Measurements from ENCODE around the gene ZMYND8.
"Not testable (repeated sequence)": the region's sequence is repeated elsewhere in the genome, so short reads cannot be mapped to it uniquely, and the experiment has no call there.

Gene ZMYND8

GRCh38 chr20:47201074-47201730 lies 155.3 kb downstream of the ZMYND8 start:
- DNase-seq: no peak

GRCh38 chr20:47198996-47199552 lies 157.4 kb downstream of the ZMYND8 start:
- no peak for DNase-seq

GRCh38 chr20:47198254-47198671 lies 158.2 kb downstream of the ZMYND8 start:
- DNase-seq: no peak

GRCh38 chr20:47196091-47197081 lies 160.1 kb downstream of the ZMYND8 start:
- DNase-seq: peak; percentile 3

- DNase-seq: no peak
Observed at GRCh38 chr20:47195573-47195972, 160.9 kb downstream of the ZMYND8 start.

- DNase-seq: no peak
Observed at GRCh38 chr20:47191956-47192355, 164.5 kb downstream of the ZMYND8 start.

- DNase-seq: no peak
Observed at GRCh38 chr20:47191074-47191673, 165.3 kb downstream of the ZMYND8 start.

- DNase-seq: no peak
Observed at GRCh38 chr20:47189060-47189459, 167.4 kb downstream of the ZMYND8 start.

- no peak for DNase-seq
Observed at GRCh38 chr20:47188540-47188939, 168.0 kb downstream of the ZMYND8 start.

- DNase-seq: no peak
Observed at GRCh38 chr20:47187450-47188195, 168.9 kb downstream of the ZMYND8 start.

- no peak for DNase-seq
Observed at GRCh38 chr20:47183367-47183766, 173.1 kb downstream of the ZMYND8 start.

GRCh38 chr20:47181056-47181862 lies 175.2 kb downstream of the ZMYND8 start:
- no peak for DNase-seq

- no peak for DNase-seq
Observed at GRCh38 chr20:47179267-47179666, 177.2 kb downstream of the ZMYND8 start.

- DNase-seq: no peak
Observed at GRCh38 chr20:47178851-47179250, 177.6 kb downstream of the ZMYND8 start.

- DNase-seq: no peak
Observed at GRCh38 chr20:47178277-47178676, 178.2 kb downstream of the ZMYND8 start.

- not testable (repeated sequence) for DNase-seq
Observed at GRCh38 chr20:47176217-47176616, 180.3 kb downstream of the ZMYND8 start.

- no peak for DNase-seq
Observed at GRCh38 chr20:47175493-47175892, 181.0 kb downstream of the ZMYND8 start.

- DNase-seq: no peak
Observed at GRCh38 chr20:47174456-47175243, 181.8 kb downstream of the ZMYND8 start.

- no peak for DNase-seq
Observed at GRCh38 chr20:47173596-47174216, 182.8 kb downstream of the ZMYND8 start.

GRCh38 chr20:47172579-47172978 lies 183.9 kb downstream of the ZMYND8 start:
- DNase-seq: no peak
